Stimulated activated CD4-positive, alpha-beta T cell treated with anti-CD3 and anti-CD28 coated beads, TNF-alpha, amount 100 ng/mL, for 1 hour (primary cell): ENCODE data around the gene ARMC7.
A peak's percentile ranks its signal among the peaks of the same experiment; 100 is the strongest.

ENCODE experiments used
- DNase-seq, 3 donors: peaks; one replicate each; pipeline ENCODE4 v3.0.0-alpha.2; 2020; ENCODE audit warnings: low read depth in 3 of 3, low spot score in 1 of 3

ARMC7 gene

GRCh38 chr17:75098861-75099260 lies 10.9 kb upstream of the ARMC7 start:
- no peak for DNase-seq

DNA sequence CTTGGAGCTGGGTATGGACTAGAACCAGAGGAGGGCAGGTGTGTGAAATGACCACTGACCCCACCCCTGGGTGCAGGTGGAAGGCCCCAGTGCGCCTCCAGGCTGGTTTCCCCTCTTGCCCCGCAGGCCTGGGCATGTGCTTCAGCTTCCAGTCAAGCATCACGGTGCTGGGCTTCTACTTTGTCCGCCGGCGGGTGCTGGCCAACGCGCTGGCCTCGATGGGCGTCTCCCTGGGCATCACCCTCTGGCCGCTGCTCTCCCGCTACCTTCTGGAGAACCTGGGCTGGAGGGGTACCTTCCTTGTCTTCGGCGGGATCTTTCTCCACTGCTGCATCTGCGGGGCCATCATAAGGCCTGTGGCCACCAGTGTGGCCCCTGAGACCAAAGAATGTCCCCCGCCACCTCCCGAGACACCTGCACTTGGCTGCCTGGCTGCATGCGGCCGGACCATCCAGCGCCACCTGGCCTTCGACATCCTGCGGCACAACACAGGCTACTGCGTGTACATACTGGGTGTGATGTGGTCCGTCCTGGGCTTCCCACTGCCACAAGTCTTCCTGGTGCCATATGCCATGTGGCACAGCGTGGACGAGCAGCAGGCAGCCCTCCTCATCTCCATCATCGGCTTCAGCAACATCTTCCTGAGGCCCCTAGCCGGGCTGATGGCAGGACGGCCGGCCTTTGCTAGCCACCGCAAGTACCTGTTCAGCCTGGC lies 9.7 kb upstream of the ARMC7 start:
- no peak for DNase-seq

- DNase-seq, result no peak
These were observed 7.4 kb upstream of the ARMC7 start for GRCh38 chr17:75102385-75102821.

DNA sequence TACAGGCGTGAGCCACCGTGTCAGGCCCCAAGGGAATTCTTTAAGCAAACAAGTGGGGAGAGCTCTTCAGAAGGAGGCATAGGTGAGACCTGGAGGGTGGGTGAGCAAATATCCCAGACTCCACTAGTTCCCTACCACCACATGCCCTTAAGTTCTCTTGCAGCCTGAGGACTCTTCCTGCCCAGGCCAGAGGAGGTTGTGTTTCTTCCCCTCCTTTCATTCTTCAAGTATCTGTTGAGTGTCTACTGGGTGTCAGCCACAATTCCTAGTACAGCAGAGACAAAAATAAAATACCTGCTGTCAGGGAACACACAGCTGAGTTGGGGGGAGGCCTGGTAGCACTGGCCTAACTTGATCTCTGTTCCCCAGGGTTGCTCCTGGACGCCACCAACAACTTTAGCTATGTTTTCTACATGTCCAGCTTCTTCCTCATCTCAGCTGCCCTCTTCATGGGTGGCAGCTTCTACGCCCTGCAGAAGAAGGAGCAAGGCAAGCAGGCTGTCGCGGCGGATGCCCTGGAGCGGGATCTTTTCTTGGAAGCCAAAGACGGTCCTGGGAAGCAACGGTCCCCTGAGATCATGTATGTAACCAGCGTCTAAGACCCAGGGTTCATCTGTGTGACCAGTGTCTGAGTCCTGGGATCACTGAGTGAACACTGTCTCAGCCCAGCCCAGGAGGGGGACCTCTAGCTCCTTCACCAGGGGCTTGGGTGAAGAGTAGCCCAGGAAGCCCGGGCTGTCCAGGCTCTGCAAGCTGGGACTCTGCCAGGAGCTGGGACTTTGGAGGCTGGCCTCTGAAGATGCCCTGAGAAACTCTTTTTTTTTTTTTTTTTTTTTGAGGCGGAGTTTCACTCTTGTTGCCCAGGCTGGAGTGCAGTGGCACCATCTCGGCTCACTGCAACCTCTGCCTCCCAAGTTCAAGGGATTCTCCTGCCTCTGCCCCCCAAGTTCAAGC lies 5.9 kb upstream of the ARMC7 start:
- DNase-seq, result no peak

GRCh38 chr17:75105126-75106080 lies 4.4 kb upstream of the ARMC7 start:
- DNase-seq, result no peak

- no peak for DNase-seq
These were observed 1.6 kb upstream of the ARMC7 start for GRCh38 chr17:75108193-75108592.

- DNase-seq, result no peak
These were observed 743 bp upstream of the ARMC7 start for GRCh38 chr17:75109046-75109406.

GRCh38 chr17:75110234-75110937 lies 617 bp downstream of the ARMC7 start:
- no peak for DNase-seq

DNA sequence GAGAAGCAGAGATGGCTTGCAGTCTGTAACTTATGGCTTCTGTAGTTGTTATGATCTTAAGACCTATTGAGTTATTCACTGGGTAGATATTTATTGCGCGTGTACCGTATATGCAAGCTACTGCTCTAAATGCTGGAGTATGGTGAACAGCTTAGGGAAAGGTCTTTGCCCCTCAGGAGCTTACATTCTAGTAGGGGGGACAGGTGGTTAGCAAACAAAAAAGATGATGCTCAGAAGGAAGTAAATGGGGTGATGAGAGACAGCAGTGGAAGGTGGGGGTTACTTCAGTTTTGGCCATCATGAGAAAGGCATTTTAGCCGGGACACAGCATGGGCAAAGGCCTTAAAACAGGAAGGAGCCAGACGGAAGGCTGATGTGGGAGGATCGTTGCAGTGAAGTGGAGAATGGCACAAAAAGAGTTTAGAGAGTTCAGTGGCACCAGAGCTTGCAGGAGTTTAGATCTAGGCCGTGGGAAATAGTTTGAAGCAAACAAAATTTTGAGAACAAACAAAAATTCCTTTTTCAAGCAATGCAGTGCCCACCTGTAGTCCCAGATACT lies 2.1 kb downstream of the ARMC7 start:
- DNase-seq, result no peak

DNA sequence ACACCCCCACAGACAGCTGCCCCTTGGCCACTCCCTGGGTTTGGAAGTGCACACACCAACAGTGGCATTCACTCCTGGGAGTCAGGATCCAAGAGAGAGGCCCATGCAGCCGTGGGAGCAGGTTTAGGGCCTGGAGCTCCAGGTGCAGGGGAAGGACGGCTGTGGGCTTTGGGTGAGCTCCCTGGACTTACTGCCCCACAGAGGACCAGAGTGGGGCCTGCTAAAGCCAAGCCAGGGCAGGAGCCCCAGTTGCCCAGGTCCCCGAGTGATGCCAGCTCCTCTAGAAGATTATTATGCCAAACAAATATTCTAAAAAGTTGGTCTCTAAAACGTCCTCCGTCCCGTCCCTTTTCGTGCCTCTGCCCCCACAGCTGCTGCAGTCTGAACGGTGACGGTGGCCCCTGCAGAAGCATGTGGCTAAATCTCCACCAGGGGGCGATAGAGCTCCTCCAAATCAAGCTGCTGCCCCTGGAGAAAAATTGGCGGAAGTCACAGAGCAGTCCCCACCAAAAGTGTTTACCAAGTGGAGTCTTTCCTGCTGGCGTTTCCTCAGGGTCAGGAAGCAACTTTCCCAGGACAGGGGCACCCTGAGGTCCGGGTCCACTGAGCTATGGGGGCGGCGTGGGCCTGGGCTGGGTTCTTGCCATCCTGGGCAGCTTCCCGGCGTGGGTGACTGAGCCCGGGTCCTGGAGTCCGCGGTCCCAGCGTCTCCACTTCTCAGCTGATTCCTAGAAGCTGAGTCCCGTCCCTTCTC lies 4.2 kb downstream of the ARMC7 start:
- peak; percentile 72 to 82 (median 78) for DNase-seq

GRCh38 chr17:75114552-75115314 lies 5.0 kb downstream of the ARMC7 start:
- DNase-seq, result no peak

DNA sequence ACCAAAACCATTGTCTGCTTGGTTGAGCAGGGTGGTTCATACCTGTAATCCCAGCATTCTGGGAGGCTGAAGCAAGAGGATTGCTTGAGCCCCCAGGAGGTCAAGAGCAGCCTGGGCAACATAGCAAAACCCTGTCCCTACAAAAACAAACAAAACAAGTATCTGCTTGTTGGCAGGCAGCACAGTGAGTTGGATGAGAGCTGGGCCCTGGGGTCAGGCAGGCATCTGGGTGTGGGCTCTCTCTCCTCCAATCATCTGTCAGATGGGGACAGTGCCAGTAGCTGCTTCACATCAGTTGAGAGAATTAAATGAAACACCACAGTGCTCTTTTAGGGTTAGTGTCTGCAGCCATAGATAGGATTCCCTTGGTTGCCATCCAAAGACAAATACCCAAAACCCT lies 5.8 kb downstream of the ARMC7 start:
- DNase-seq, result no peak

DNA sequence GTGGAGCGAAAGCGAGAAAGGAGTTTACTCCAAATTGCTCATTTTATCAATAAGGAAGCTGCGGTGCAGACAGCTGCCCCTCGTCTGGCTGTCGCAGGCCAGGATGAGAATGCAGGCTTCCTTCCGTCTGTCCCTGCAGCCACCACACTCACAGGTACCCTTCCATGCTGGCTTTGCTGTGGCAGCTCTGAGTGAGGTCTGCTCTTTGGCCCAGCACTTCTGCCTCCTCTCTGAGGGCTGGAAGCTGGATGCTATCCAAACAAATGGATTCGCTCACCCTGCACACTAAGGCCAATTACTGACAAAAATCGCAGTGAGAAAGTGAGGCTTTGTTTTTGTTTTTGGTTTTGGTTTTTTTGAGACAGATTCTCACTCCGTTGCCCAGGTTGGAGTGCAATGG lies 7.0 kb downstream of the ARMC7 start:
- DNase-seq, result no peak

DNA sequence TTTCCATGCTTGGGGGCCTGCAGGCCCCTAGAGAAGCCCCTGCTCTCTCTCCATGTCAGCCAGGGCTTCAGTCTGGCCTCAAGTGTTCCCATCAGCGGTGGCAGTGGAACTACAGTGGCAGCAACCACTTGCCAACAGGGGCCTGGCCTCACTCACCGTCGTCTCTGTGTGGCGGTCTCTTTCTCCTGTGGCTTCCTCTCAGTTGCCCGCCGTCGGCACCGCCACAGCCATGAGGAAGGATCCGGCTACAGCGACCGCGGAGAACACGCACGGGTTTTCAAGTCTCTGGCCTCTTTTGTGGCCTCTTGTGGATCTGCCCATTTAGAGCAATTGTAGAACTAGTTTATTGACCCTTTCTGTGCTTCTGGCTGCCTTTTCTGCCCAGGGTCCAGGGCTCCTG lies 8.5 kb downstream of the ARMC7 start:
- DNase-seq, result no peak

DNA sequence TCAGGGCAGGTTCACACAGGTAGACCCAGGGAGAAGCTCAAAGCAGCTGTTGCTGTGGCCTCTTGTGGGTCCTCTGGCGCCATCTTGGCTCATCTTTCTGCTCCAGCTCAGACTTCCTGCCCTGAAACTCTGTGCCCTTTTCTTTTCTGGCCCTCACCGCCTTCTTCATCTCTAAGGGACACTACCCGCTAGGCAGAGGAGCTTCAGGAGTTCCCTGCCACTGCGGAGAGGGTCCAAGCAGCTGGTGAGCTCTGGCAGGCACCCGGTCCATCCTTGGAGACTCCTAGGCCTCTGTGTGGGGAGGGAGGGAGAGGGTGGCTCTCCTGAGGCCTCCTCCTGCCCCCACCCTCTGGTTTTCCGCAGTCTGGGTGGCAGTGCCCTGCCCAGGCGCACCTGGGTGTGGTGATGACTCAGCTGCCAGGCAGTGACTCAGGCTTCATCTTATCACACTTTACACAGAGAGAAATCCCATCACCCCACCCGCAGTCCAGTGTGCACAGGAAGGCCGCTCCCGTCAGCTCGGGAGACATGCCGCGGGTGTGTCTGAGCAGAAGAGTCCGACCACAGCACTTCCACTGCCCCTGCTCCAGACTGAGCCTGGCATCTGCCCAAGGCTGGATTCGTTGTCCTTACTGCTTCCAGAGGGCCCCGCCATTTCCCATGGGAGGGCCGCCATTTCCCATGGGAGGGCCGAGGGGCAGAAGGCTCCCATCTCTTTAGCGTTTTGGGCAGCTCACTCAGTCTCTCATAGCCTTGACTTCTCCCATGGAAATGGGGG lies 14.5 kb downstream of the ARMC7 start:
- DNase-seq, result peak in 1 of 3 donors; percentile 45

- DNase-seq, result no peak
These were observed 15.0 kb downstream of the ARMC7 start for GRCh38 chr17:75124819-75125162.

DNA sequence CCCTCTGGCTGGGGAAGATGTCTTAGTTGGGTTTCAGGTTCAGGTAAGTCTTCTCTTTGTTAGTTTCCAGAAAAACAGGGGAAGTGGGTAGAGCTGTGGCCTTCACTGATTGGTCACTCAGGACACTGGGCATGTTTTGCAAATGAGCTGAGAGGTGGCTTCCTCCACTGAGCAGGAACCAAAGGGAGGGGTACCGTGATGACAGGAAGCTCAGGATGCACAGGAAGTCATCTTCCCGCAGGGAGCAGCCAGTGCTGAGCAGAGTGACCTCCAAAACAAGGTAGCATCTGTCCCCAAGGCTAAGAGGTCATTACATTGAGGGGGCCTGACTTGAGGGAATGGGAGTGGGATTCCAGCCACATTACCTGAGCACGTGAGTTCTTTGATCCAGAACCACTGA lies 16.2 kb downstream of the ARMC7 start:
- no peak for DNase-seq

- DNase-seq, result no peak
These were observed 17.2 kb downstream of the ARMC7 start for GRCh38 chr17:75126954-75127353.
